ENCODE data around the gene LENEP. TPM values are rescaled to one million over a fixed set of nuclear protein-coding genes. Genes with fewer than 3 reads are reported as not detected.
A peak's percentile ranks its signal among the peaks of the same experiment; 100 is the strongest.

LENEP gene
- total RNA-seq = not detected

DNA sequence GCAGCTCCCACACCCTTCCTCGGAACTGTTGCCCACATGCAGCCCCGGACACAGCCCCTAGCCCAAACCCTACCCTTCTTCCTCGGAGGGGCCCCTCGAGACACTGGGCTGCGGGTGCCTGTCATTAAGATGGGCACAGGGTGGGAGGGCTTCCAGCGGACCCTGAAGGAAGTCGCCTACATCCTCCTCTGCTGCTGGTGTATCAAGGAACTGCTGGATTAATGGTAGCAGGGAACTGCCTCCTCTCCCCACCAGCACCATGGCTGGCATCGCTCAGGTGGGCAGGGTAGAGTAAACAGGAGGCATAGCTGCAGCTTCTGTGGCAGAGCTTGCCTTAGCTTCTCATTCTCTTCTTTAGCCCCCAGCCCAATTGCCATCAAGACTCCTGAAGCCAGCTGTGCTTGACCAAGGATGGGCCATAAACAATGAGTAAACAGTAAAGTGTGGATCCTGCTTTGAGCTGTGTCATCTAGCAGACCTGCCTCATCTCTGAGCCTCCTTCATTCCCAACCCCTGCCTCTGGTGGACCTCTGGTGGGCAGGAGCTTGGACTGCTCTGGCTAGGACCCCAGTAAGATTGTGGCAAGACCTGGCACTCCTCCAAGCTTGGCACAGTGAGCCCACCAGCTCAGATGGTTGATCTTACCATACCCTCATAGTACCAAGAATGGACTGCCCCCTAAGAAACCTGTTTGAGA, at the start of gene LENEP:
TSS of gene LENEP (plus strand) at position 15 of the 697 bp plus-strand sequence. CDS start at position 37, 22 bp downstream.
- H3K9me3 ChIP-seq = no peaks in the 10 kb centered on the region
- peaks cover 0 to under 1% of the 10 kb centered on the region in 2 donors for H3K4me1 ChIP-seq
- 77 to 78% methylated on average over 5 to 7 of the region's 8 CpGs for WGBS, 2 donors

GRCh38 chr1:154943649-154944400, 49.6 kb upstream of the LENEP start:
- intact Hi-C loops (cut with DNase I) = no loop called here
- Histone ChIP-seq H3K36me3 (peaks cover 0 to 4% of the 10 kb centered on the region in 2 donors), H3K27me3 (no peaks in the 10 kb centered on the region), H3K4me3 (replicated peaks in 1 of 3) (no peak overlapping the region), H3K9me3 (no peaks in the 10 kb centered on the region), H3K27ac (peak overlapping the region; percentile 53 to 98 (median 85)), H3K4me1 (peaks cover 15 to 61% of the 10 kb centered on the region in 2 donors)
- TF ChIP-seq, protein P1, sequence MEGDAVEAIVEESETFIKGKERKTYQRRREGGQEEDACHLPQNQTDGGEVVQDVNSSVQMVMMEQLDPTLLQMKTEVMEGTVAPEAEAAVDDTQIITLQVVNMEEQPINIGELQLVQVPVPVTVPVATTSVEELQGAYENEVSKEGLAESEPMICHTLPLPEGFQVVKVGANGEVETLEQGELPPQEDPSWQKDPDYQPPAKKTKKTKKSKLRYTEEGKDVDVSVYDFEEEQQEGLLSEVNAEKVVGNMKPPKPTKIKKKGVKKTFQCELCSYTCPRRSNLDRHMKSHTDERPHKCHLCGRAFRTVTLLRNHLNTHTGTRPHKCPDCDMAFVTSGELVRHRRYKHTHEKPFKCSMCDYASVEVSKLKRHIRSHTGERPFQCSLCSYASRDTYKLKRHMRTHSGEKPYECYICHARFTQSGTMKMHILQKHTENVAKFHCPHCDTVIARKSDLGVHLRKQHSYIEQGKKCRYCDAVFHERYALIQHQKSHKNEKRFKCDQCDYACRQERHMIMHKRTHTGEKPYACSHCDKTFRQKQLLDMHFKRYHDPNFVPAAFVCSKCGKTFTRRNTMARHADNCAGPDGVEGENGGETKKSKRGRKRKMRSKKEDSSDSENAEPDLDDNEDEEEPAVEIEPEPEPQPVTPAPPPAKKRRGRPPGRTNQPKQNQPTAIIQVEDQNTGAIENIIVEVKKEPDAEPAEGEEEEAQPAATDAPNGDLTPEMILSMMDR (IDR thresholded peaks at IDR 0.05) = peak in 5 of 6 experiments; percentile 52 to 70 (median 63)
- TF ChIP-seq POLR2A (IDR thresholded peaks at IDR 0.05) = no peak
- 56 to 60% methylated on average over 6 of the region's 6 CpGs for WGBS, 2 donors
- peak; percentile 38 to 41 for DNase-seq

More for the DNA sequence above, at the start of gene LENEP:
- intact Hi-C loops (cut with DNase I) = no loop called here
- no peak for TF ChIP-seq POLR2A (IDR thresholded peaks at IDR 0.05)
- TF ChIP-seq, protein P1 (IDR thresholded peaks at IDR 0.05) = no peak
- peaks cover 0 to 3% of the 10 kb centered on the region in 2 donors for H3K36me3 ChIP-seq
- H3K27ac ChIP-seq = no peak within 1 kb of the TSS
- no peaks in the 10 kb centered on the region for H3K27me3 ChIP-seq
- H3K4me3 ChIP-seq (replicated peaks in 1 of 3) = no peak within 1 kb of the TSS
- no peak for DNase-seq

- 49 to 51% methylated on average over 7 to 8 of the region's 9 CpGs for WGBS, 2 donors
- Histone ChIP-seq H3K4me3 (replicated peaks in 1 of 3) (no peak overlapping the region), H3K9me3 (no peaks in the 10 kb centered on the region), H3K27ac (peak overlapping the region; percentile 53 to 98 (median 85)), H3K27me3 (no peaks in the 10 kb centered on the region), H3K4me1 (peaks cover 15 to 61% of the 10 kb centered on the region in 2 donors), H3K36me3 (peaks cover 0 to 4% of the 10 kb centered on the region in 2 donors)
- peak in 1 of 2 donors; percentile 50 for DNase-seq
- TF ChIP-seq POLR2A (IDR thresholded peaks at IDR 0.05) = no peak
- TF ChIP-seq, protein P1 (IDR thresholded peaks at IDR 0.05) = no peak
- intact Hi-C loops (cut with DNase I) = no loop called here
Measured at GRCh38 chr1:154944401-154945159, 48.8 kb upstream of the LENEP start.

- WGBS, 2 donors = 55 to 64% methylated on average over 11 to 14 of the region's 15 CpGs
- peak overlapping the region; percentile 8 to 85 (median 53) for H3K27ac ChIP-seq
- no peak overlapping the region for H3K4me3 ChIP-seq (replicated peaks in 1 of 3)
- intact Hi-C loops (cut with DNase I) = no loop called here
- H3K36me3 ChIP-seq = peaks cover 2 to 4% of the 10 kb centered on the region in 2 donors
- H3K9me3 ChIP-seq = no peaks in the 10 kb centered on the region
- DNase-seq = peak; percentile 88 to 89
- H3K27me3 ChIP-seq = no peaks in the 10 kb centered on the region
- TF ChIP-seq, protein P1 (IDR thresholded peaks at IDR 0.05) = no peak
- TF ChIP-seq POLR2A (IDR thresholded peaks at IDR 0.05) = no peak
- H3K4me1 ChIP-seq = peaks cover 15 to 56% of the 10 kb centered on the region in 2 donors
Measured at GRCh38 chr1:154945160-154945961, 48.0 kb upstream of the LENEP start.
